Esophagus squamous epithelium (tissue), 5 donors: Measurements from ENCODE around the gene MRFAP1L1. TPM values are rescaled to one million over a fixed set of nuclear protein-coding genes. Genes with fewer than 3 reads are reported as not detected.
A peak's percentile ranks its signal among the peaks of the same experiment; 100 is the strongest.

Source experiments
- DNase-seq: peaks from one replicate; lab custom pipeline; 2025; lab: John Stamatoyannopoulos, UW
- H3K27ac ChIP-seq, 4 donors: fragments of 200-600 bp; sonication (generic); one replicate each; pipeline ENCODE4 v1.5.1; 2016 to 2019; ENCODE audit warnings: mild to moderate bottlenecking in 1 of 4
- H3K27me3 ChIP-seq, 4 donors: fragments of 200-600 bp; sonication (generic); 1 replicate in 3 of 4; 2 replicates in 1 of 4; pipeline versions ENCODE4 v1.5.1 to v1.6.0; 2017 to 2021; ENCODE audit warnings: antibody characterized with exemption in 1 of 4
- H3K36me3 ChIP-seq, 3 donors: fragments of 200-600 bp; sonication (generic); one replicate each; pipeline ENCODE4 v1.5.1; 2016 to 2019
- H3K4me1 ChIP-seq, 3 donors: fragments of 200-600 bp; sonication (generic); one replicate each; pipeline ENCODE4 v1.5.1; 2017 to 2019
- H3K4me3 ChIP-seq, 4 donors: fragments of 200-600 bp; sonication (generic); 1 replicate in 3 of 4; 2 replicates in 1 of 4; pipeline ENCODE4 v1.5.1; 2016 to 2019; ENCODE audit warnings: mild to moderate bottlenecking in 2 of 4, moderate library complexity in 1 of 4
- H3K9me3 ChIP-seq, 3 donors: fragments of 200-600 bp; sonication (generic); one replicate each; pipeline ENCODE4 v1.5.1; 2016 to 2019
- CTCF ChIP-seq, 6 experiments: fragments of 450-650 bp in 4 of 6; fragments of 200-600 bp in 2 of 6; sonication (generic) in 2 of 6; IDR thresholded peaks; one replicate each; pipeline ENCODE4 v1.5.1; 2016 to 2019; ENCODE audit warnings: antibody characterized with exemption in 6 of 6, mild to moderate bottlenecking in 4 of 6, moderate library complexity in 4 of 6
- POLR2A ChIP-seq, 4 donors: fragments of 450-650 bp; IDR thresholded peaks; one replicate each; pipeline ENCODE4 v1.6.1; 2017; ENCODE audit warnings: antibody characterized with exemption in 4 of 4, mild to moderate bottlenecking in 4 of 4, moderate library complexity in 3 of 4
- WGBS, 2 donors: methylation state at CpG; one replicate each; pipeline ENCODE4 v1.1.5; 2018; 5-methylcytosine and 5-hydroxymethylcytosine counted together
- intact Hi-C: fragments of 100-400 bp; cut with DNase I; formaldehyde crosslinking; loops from one replicate; pipeline ENCODE4 v1.15.0; 2022
- total RNA-seq, 4 donors: library from RNA; depleted of rRNA; stranded (reverse); fragments of >200 nt; gene quantifications; one replicate each; pipeline ENCODE4 v1.1.0, GENCODE V29; 2016
- donor health status: DM: yes; HTN: yes; CAD: no.

The MRFAP1L1 gene
- total RNA-seq, 4 donors from 2014 or later = 29.5 to 63.5 (median 48.2) TPM

GRCh38 chr4:6696611-6697010 is 13.1 kb downstream of the MRFAP1L1 start:
- Histone ChIP-seq H3K9me3 (no peaks in the 10 kb centered on the region), H3K27ac (peak overlapping the region; percentile 64 to 84 (median 70)), H3K4me3 (peak overlapping the region in 1 of 4 donors; percentile 15), H3K4me1 (peaks cover 23 to 53% (median 28%) of the 10 kb centered on the region in 3 donors), H3K36me3 (peaks cover 0 to 20% (median 0%) of the 10 kb centered on the region in 3 donors), H3K27me3 (no peaks in the 10 kb centered on the region)
- intact Hi-C loops = no loop called here
- TF ChIP-seq CTCF (IDR thresholded peaks at IDR 0.05) = no peak
- 17 to 30% methylated on average over 7 to 8 of the region's 8 CpGs for WGBS, 2 donors
- DNase-seq = no peak

GRCh38 chr4:6695660-6696610 is 13.7 kb downstream of the MRFAP1L1 start:
- no peaks in the 10 kb centered on the region for H3K27me3 ChIP-seq
- DNase-seq = no peak

GRCh38 chr4:6694177-6694901 is 15.3 kb downstream of the MRFAP1L1 start:
- Histone ChIP-seq H3K27ac (peak overlapping the region in 2 of 4 donors; percentile 21 to 50), H3K36me3 (peaks cover 0 to under 1% (median 0%) of the 10 kb centered on the region in 3 donors), H3K27me3 (no peaks in the 10 kb centered on the region), H3K4me1 (peaks cover 30 to 69% (median 32%) of the 10 kb centered on the region in 3 donors), H3K9me3 (no peaks in the 10 kb centered on the region), H3K4me3 (peak overlapping the region in 3 of 4 donors; percentile 9 to 31 (median 26))
- 64 to 75% methylated on average over 12 to 15 of the region's 16 CpGs for WGBS, 2 donors
- intact Hi-C loops = no loop called here
- DNase-seq = no peak
- TF ChIP-seq POLR2A (IDR thresholded peaks at IDR 0.05) (peak in 2 of 4 donors; percentile 1 to 13), CTCF (IDR thresholded peaks at IDR 0.05) (no peak)

More at GRCh38 chr4:6695660-6696610, 13.7 kb downstream of the MRFAP1L1 start:
- 31 to 42% methylated on average over 15 to 18 of the region's 18 CpGs for WGBS, 2 donors
- Histone ChIP-seq H3K9me3 (no peaks in the 10 kb centered on the region), H3K4me3 (peak overlapping the region in 2 of 4 donors; percentile 15), H3K27ac (peak overlapping the region; percentile 64 to 84 (median 70)), H3K36me3 (peaks cover 0 to 15% (median 0%) of the 10 kb centered on the region in 3 donors), H3K4me1 (peaks cover 23 to 56% (median 28%) of the 10 kb centered on the region in 3 donors)
- intact Hi-C loops = no loop called here
- TF ChIP-seq POLR2A (IDR thresholded peaks at IDR 0.05) (peak in 1 of 4 donors; percentile 16), CTCF (IDR thresholded peaks at IDR 0.05) (peak in 1 of 6 experiments; percentile 19)

DNA sequence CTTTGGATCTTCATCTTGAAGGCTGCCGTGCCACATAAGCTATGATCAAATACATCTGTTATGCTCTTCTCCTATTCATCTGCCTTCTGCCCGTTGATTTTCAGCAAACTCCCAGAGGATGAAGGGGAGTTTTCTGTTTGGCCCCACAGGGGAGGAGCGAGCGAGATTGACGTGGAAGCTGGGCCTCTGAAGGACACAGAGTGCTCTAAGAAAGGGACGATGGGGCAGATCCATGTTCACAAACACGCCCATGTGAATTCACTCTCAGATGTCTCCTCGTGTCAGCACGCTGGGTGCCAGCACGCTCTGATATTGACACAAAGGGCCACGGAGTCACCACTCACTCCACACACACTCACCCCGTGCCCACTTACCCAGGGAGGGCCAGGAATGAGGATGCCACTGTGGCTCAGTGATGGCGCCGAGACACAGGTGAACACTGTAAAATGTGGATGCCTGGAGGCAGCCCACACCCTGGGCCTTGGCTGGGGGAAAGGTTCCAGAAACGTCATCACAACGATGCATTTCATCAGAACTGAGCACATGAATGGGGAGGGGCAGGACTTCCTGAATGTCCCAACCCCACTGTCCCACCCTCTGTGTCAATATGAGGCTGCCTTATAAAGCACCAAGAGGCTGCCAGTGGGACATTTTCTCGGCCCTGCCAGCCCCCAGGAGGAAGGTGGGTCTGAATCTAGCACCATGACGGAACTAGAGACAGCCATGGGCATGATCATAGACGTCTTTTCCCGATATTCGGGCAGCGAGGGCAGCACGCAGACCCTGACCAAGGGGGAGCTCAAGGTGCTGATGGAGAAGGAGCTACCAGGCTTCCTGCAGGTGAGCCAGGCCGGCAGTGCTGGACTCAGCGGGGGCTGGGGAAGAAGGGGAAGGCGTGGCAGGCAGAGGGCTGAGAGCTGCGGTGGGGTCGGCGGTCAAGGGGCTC is 16.2 kb downstream of the MRFAP1L1 start, which contains the start of gene S100P:
TSS of gene S100P (plus strand) at position 648 of the 946 bp plus-strand sequence. CDS start at position 703, 55 bp downstream.
- Histone ChIP-seq H3K27me3 (no peaks in the 10 kb centered on the region), H3K4me1 (peaks cover 37 to 78% (median 39%) of the 10 kb centered on the region in 3 donors), H3K27ac (peak within 1 kb of the TSS; percentile 50 to 67 (median 62)), H3K9me3 (no peaks in the 10 kb centered on the region), H3K36me3 (no peaks in the 10 kb centered on the region), H3K4me3 (peak within 1 kb of the TSS in 3 of 4 donors; percentile 9 to 31 (median 26))
- intact Hi-C loops = no loop called here
- DNase-seq = no peak
- peak in 1 of 4 donors; percentile 10 for TF ChIP-seq POLR2A (IDR thresholded peaks at IDR 0.05)
- TF ChIP-seq CTCF (IDR thresholded peaks at IDR 0.05) = no peak
- WGBS, 2 donors = 79 to 83% methylated on average over 12 to 14 of the region's 29 CpGs
